Right cardiac atrium (tissue), 5 donors: ENCODE results near the gene SLC43A2. TPM values are rescaled to one million over a fixed set of nuclear protein-coding genes. Genes with fewer than 3 reads are reported as not detected.

Source experiments
- ATAC-seq, 2 donors: fragments of 200-7000 bp; cut with Tn5 transposase; one replicate each; pipeline versions ENCODE4 v1.8.0 to v1.9.1; 2020; ENCODE audit warnings: moderate library complexity in 2 of 2, mild to moderate bottlenecking in 1 of 2
- DNase-seq, 3 donors: peaks; one replicate each; pipeline ENCODE4 v3.0.0-alpha.2; 2020
- H3K27ac ChIP-seq: one replicate; pipeline ENCODE4 v1.5.1; 2013; ENCODE audit warnings: mild to moderate bottlenecking, low read length, control low read depth, moderate library complexity
- H3K27me3 ChIP-seq: one replicate; pipeline ENCODE4 v1.6.1; 2013; ENCODE audit not compliant: control insufficient read depth, insufficient read depth
- H3K4me1 ChIP-seq: one replicate; pipeline ENCODE4 v1.6.1; 2013; ENCODE audit warnings: low read length; ENCODE audit not compliant: control insufficient read depth, insufficient read depth
- H3K4me3 ChIP-seq: one replicate; pipeline ENCODE4 v1.5.1; 2013; ENCODE audit warnings: low read length, control low read depth
- H3K9me3 ChIP-seq: one replicate; pipeline ENCODE4 v1.6.1; 2013; ENCODE audit warnings: low read length; ENCODE audit not compliant: control insufficient read depth
- WGBS: extraction: QIAGEN DNeasy Blood & Tissue Kit; methylation state at CpG from one replicate; pipeline ENCODE4 v1.1.7; 2013; 5-methylcytosine and 5-hydroxymethylcytosine counted together
- intact Hi-C, 4 donors: fragments of 100-400 bp; cut with DNase I; formaldehyde crosslinking; loops; one replicate each; pipeline versions ENCODE4 v1.11.0 to v1.14.0; 2022 to 2023
- polyA plus RNA-seq: library from polyadenylated mRNA; stranded (reverse); fragments of 200-250 nt; gene quantifications from one replicate; pipeline ENCODE4 v1.2.3, GENCODE V29; 2013
- total RNA-seq, 4 donors: library from RNA; stranded (reverse); fragmentation: NEBNext Ultra II Directional; extraction: Animal tissue kit (Norgen Biotek cat#: 25700); gene quantifications; one replicate each; pipeline ENCODE4 v1.2.1, GENCODE V29; 2021
- donor health status: healthy with polysubstance abuse.
- donor health status: DM: no; HTN: yes; CAD: no.
- donor health status: DM: no; HTN: no; CAD: no.
- donor health status: DM: no; HTN: yes; CAD: no; lungs with severe emphysema.
- donor health status: DM: yes; HTN: yes; CAD: no.

SLC43A2 gene
- total and polyA plus RNA-seq, 5 donors = 3.4 to 6.7 (median 5.2) TPM

DNA sequence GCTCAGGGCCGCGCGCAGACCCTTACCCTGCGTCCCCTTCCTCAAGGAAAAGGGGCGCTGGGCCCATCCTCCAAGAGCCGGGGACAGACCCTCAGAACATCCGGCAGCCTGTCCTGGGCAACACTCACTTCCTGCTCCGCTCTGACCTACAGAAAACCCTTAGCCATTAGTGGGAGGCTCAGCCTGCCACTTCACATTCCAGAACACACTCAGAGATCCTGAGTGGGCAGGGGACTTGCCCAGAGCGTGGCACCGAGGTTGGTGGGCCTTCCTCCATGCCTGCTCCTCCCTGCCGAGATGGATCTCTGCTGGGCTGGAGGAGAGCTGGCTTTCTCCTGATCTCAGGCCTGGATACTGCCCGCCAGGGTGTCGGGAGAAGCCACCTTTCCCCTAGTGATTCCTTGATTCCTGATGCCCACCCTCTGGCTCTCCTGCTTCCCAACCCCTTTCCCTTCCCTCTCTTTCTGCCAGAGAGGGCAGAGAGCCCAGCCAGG, 15.4 kb upstream of the SLC43A2 start:
- DNase-seq = peak in 1 of 3 donors; percentile 63
- no peaks in the 10 kb centered on the region for H3K27me3 ChIP-seq
- ATAC-seq = peak in 1 of 2 donors; percentile 1
- 23% methylated on average over 13 of the region's 13 CpGs for WGBS
- H3K27ac ChIP-seq = peak overlapping the region; percentile 69
- H3K9me3 ChIP-seq = no peaks in the 10 kb centered on the region
- H3K4me1 ChIP-seq = peaks cover 3% of the 10 kb centered on the region
- intact Hi-C loops = loop anchor here in 1 of 4 donors (5.0 kb wide), 1 partner anchor 62 kb away; no protein-coding TSS in a partner anchor
- peak overlapping the region; percentile 37 for H3K4me3 ChIP-seq

DNA sequence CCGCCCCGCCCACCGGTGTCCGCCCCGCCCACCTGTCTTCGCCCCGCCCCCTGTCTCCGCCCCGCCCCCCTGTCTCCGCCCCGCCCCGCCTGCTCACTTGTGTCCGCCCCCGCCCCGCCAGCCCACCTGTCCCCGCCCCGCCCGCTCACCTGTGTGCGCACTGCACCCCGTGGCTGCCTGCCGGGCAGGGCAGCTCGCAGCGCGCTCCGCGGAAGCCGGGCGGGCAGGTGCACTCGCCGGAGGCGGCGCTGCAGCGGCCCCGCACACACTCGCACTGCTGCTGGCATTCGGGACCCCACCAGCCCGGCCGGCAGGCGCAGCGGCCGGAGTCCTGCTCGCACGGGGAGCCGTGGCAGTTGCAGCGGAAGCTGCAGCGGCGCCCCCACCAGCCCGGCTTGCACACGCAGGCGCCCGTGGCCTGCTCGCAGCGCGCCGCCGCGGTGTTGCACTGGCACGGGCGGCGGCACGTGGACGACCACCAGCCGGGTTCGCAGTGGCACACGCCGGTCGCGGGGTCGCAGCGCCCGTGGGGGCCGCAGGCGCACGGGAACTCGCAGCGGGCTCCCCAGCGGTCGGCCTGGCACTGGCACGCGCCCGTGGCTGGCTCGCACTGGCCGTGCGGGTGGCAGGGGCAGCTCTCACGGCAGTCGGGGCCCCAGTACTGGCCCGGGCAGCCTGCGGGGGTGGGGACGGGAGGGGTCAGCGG, 14.8 kb upstream of the SLC43A2 start:
- 2% methylated on average over 90 of the region's 90 CpGs for WGBS
- no peaks in the 10 kb centered on the region for H3K27me3 ChIP-seq
- H3K4me1 ChIP-seq = peaks cover 3% of the 10 kb centered on the region
- intact Hi-C loops = loop anchor here in 1 of 4 donors (5.0 kb wide), 1 partner anchor 61 kb away; no protein-coding TSS in a partner anchor
- peak overlapping the region; percentile 69 for H3K27ac ChIP-seq
- peak in 1 of 2 donors; percentile 0 for ATAC-seq
- peak overlapping the region; percentile 37 for H3K4me3 ChIP-seq
- H3K9me3 ChIP-seq = no peaks in the 10 kb centered on the region
- peak in 2 of 3 donors; percentile 71 to 80 for DNase-seq

DNA sequence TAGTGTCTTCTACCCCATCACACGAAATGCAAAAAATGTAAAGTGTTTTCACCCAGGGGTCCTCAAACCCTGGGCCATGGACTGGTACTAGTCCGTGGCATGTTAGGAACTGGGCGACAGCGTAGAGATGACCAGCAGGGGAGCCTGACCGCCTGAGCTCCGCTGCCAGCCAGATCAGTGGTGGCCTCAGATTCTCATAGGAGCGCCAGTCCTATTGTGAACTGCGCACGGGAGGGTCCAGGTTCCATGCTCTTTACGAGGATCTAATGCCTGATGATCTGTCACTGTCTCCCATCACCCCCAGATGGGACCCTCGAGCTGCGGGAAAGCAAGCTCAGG, 12.4 kb upstream of the SLC43A2 start:
- no peak for ATAC-seq
- Histone ChIP-seq H3K4me3 (no peak overlapping the region), H3K9me3 (no peaks in the 10 kb centered on the region), H3K27ac (no peak overlapping the region), H3K4me1 (no peaks in the 10 kb centered on the region), H3K27me3 (no peaks in the 10 kb centered on the region)
- DNase-seq = peak in 1 of 3 donors; percentile 12
- WGBS = 81% methylated on average over 12 of the region's 12 CpGs
- intact Hi-C loops = loop anchor here in 1 of 4 donors (5.0 kb wide), 1 partner anchor 59 kb away; no protein-coding TSS in a partner anchor

DNA sequence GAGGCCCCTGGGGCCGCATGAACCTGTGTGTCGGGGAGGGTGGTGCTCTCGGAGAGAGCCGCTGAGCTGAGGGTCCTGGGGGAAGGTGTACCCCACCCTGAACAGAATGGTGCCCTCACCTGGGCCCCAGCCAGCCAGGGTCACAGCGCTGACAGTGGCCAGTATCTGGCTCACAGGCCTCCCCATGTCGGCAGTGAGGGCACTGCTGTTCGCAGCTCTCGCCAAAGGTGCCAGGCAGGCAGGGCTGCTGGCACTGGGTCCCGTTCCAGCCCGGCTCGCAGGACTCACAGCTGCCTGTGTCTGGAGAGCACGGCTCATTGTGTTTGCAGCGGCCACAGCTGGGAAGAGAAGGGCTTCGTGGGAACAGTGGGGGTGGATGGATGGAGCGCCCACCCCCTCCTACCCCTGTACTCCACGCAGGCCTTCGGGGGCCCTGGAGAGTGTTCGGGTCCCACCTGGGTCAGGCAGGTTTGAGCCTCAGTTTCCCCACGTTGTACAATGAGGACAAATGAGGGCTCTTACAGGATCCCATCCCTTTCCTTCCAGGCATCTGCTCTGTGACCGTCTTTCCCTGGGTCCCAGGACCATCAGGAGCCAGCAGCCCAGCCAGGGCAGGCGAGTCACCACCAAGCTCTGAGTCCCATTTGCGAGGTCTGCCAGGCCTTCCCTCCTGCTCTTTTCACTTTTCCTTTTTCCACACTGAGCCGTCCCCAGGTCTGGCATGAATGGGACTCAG, 11.9 kb upstream of the SLC43A2 start:
- intact Hi-C loops = loop anchor here in 1 of 4 donors (5.0 kb wide), 1 partner anchor 58 kb away; no protein-coding TSS in a partner anchor
- DNase-seq (peak in 1 of 3 donors; percentile 52), ATAC-seq (peak in 1 of 2 donors; percentile 1)
- Histone ChIP-seq H3K9me3 (no peaks in the 10 kb centered on the region), H3K4me1 (no peaks in the 10 kb centered on the region), H3K27me3 (no peaks in the 10 kb centered on the region), H3K27ac (no peak overlapping the region), H3K4me3 (no peak overlapping the region)
- WGBS = 77% methylated on average over 23 of the region's 23 CpGs

DNA sequence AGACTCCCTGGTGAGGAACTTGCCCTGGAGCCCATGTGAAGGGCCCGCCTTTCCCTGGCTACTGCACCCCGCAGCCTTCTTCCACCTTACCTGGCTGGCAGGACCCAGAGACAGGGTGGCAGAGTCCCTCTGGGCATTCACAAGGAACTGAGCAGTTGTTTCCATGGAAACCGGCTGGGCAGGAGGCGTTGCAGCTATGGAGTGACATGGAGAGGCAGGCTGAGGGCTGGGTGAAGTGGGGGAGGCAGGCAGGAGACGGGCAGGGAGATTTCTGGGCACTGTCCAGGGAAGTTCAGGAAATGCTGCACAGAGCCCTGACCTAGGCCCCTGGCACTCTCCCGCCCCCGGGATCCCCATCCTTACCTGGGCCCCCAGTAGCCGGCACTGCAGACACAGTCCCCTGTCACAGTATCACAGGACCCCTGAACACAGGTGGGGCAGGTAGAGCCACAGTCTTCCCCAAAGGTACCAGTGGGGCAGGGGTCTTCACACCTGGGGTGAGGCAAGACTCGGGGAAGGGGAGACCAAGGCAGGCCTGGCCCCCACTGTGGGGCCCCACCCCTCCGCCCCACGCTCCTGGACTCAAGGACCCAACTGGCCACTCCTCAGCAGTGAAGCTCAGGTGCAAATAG, 11.0 kb upstream of the SLC43A2 start:
- DNase-seq (peak in 1 of 3 donors; percentile 45), ATAC-seq (peak in 1 of 2 donors; percentile 4)
- Histone ChIP-seq H3K4me1 (no peaks in the 10 kb centered on the region), H3K27ac (no peak overlapping the region), H3K27me3 (no peaks in the 10 kb centered on the region), H3K4me3 (no peak overlapping the region), H3K9me3 (no peaks in the 10 kb centered on the region)
- intact Hi-C loops = loop anchor here in 1 of 4 donors (5.0 kb wide), 1 partner anchor 57 kb away; no protein-coding TSS in a partner anchor
- 78% methylated on average over 11 of the region's 11 CpGs for WGBS

DNA sequence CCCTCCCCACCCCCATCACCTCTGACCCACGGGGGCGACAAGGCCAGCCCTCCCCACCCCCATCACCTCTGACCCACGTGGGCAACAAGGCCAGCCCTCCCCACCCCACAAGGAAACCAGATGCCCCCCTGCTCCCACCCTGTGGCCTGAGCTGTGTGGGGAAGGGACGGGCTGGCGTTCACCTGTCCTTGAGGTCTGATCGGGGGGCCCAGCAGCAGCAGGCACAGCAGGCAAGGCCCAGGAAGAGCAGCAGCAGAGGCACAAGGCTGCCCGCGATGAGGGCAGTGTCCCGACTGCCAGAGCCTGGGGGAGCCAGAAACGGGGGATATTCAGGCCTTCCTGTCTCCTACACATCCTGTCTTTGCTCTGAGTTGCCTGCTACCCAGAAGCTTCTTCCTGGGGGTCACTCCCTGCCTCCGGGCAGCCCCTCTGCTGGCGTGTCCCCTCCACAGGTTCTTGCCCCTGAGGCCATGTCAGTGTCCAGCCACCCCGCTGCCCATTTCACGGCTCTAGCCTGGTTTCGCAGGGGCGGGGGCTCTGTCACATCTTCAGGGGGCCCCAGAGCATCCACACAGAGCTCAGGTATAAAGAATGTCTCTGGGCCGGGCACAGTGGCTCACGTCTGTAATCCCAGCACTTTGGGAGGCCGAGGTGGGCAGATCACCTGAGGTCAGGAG, 10.1 kb upstream of the SLC43A2 start:
- H3K27ac ChIP-seq = no peak overlapping the region
- no peaks in the 10 kb centered on the region for H3K27me3 ChIP-seq
- H3K4me1 ChIP-seq = no peaks in the 10 kb centered on the region
- H3K9me3 ChIP-seq = no peaks in the 10 kb centered on the region
- DNase-seq (peak in 1 of 3 donors; percentile 68), ATAC-seq (no peak)
- no peak overlapping the region for H3K4me3 ChIP-seq
- intact Hi-C loops = no loop called here
- WGBS = 77% methylated on average over 19 of the region's 19 CpGs

DNA sequence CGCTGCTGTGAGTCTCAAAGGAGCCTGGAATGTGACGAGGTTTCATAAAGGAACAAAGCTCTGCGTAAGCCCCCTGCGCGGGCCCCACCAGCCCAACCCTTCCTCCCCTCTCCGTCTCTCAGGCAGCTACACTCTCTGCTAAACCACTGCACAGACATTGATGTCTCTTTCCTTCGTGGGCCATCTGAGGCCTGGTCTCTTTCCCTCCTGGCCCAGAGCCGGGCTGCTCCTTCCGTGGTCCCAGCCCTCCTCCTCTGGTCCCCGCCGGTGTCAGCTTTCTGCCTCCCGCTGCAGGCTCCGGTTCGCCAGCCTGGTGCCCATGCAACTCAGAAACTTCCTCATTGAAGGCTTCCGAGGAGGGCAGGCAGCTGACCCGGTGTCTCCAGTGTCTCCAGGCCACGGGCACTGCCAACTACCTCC, 9.5 kb upstream of the SLC43A2 start:
- Histone ChIP-seq H3K27me3 (no peaks in the 10 kb centered on the region), H3K9me3 (no peaks in the 10 kb centered on the region), H3K4me1 (no peaks in the 10 kb centered on the region), H3K27ac (no peak overlapping the region), H3K4me3 (no peak overlapping the region)
- ATAC-seq (no peak), DNase-seq (no peak)
- 80% methylated on average over 17 of the region's 17 CpGs for WGBS
- intact Hi-C loops = no loop called here

DNA sequence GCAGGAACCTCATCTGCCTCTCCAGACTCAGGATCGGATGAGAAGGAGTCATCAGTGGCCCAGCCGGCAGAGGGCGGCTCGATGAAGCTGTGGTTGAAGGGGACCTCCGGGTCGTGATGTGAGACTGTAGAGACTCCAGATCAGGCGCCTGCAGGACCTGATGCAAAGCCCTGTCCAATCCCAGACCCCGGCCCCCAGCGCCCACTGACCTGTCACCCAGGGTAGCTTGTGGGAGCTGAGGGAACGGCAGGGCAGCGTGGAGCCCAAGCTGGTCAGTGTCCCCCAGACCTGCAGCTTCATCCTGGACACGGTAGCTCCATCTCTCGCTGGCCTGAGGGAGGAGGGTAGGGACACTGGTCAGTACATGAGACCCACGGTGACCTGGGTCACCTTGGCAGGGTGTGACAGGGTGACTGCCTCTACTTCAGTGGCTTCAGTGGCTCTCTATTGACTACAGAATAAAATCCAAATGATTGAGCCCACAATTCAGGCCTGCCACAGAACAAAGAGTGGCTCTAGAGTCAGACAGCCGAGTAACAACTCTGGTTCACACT, 8.2 kb upstream of the SLC43A2 start:
- Histone ChIP-seq H3K9me3 (no peaks in the 10 kb centered on the region), H3K4me3 (no peak overlapping the region), H3K4me1 (no peaks in the 10 kb centered on the region), H3K27me3 (no peaks in the 10 kb centered on the region), H3K27ac (no peak overlapping the region)
- WGBS = 86% methylated on average over 15 of the region's 15 CpGs
- no peak for ATAC-seq
- intact Hi-C loops = no loop called here
- DNase-seq = peak in 1 of 3 donors; percentile 48

DNA sequence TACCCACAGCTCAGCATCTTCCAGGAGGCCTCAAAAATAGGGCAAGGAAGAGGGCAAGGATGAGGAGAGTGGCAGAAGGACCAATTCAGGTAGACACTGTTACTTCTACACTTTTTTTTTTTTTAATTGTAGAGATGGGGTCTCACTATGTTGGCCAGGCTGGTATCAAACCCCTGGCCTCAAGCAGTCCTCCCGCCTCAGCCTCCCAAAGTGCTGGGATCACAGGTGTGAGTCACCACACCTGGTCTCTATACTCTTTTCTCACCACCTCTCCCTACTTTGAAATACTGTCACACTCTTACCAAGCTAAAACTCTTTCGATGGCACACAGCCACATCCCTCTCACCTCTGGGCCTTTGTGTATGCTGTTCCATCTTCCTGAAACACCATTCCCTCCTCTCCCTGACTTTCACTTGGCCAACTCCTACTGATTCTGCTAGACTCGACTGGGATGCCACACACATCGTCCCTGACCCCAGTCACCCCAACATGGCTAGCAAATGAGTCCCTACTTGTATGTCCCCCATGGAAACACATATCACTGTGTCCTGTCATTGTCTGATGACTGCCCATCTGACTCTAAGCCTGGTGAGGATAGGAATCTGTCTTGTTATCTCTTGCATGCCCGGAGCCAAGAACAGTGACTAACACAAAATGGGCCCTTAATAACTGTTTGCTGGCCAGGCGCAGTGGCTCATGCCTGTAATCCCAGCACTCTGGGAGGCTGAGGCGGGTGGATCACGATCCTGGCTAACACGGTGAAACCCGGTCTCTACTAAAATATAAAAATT, 7.2 kb upstream of the SLC43A2 start:
- ATAC-seq = no peak
- H3K4me1 ChIP-seq = no peaks in the 10 kb centered on the region
- no peak overlapping the region for H3K27ac ChIP-seq
- DNase-seq = peak in 1 of 3 donors; percentile 12
- intact Hi-C loops = no loop called here
- H3K9me3 ChIP-seq = no peaks in the 10 kb centered on the region
- no peaks in the 10 kb centered on the region for H3K27me3 ChIP-seq
- WGBS = 85% methylated on average over 10 of the region's 10 CpGs
- no peak overlapping the region for H3K4me3 ChIP-seq
